ENCODE measurements around the gene RAB11B.

DNA sequence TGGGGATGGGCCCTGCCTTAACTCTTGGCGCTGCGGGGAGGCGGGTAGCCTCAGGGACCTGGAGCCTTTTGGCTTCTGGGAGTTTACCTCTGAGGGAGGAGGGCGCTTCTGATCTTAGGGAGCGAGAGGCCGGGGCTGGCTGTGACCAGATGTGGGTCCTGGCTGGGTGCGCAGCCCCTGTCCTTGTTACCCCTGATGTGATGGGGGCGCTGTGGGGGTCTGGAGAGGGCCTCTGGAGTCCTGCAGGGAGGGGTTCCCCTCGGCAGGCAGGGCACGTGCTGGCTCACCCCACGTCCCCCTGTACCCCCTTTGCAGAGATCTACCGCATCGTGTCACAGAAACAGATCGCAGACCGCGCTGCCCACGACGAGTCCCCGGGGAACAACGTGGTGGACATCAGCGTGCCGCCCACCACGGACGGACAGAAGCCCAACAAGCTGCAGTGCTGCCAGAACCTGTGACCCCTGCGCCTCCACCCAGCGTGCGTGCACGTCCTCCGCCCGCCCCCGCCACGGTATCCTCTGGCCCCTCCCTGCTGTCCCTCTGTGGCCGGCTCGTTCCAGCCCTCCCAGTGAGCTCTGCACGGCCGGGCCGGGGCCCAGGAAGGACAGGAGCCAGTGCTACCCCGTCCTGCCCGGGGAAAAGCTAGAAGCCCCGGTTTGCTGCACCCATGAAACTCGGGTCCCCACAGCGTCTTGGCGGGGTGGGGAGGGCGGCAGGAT, 13.1 kb downstream of the RAB11B start:
- TF ChIP-seq CTCF (conservative IDR thresholded peaks at IDR 0.05 in 1 of 2, IDR thresholded peaks at IDR 0.05 in 1 of 2; ENCODE audit: low read depth in 1 of 2, low read length in 2 of 2) (no peak), EZH2 (IDR thresholded peaks at IDR 0.05; ENCODE audit: low read length, missing control alignments) (no peak)

All from fibroblast of lung (primary cell).